ENCODE results near the gene SDF2L1.
"Not testable (repeated sequence)": the region's sequence is repeated elsewhere in the genome, so short reads cannot be mapped to it uniquely, and the experiment has no call there.

The SDF2L1 gene

GRCh38 chr22:21634081-21634480, 8.0 kb upstream of the SDF2L1 start:
- no peak overlapping the region for H3K4me3 Mint-ChIP-seq
- no peaks in the 10 kb centered on the region for H3K4me1 Mint-ChIP-seq
- no peaks in the 10 kb centered on the region for H3K9me3 Mint-ChIP-seq
- peaks cover 6% of the 10 kb centered on the region for H3K27me3 Mint-ChIP-seq (ENCODE audit: low read depth, poor library complexity)
- no peak overlapping the region for H3K27ac Mint-ChIP-seq
- no peak for TF ChIP-seq CTCF (IDR thresholded peaks at IDR 0.05)
- DNase-seq = no peak
- H3K36me3 Mint-ChIP-seq (ENCODE audit: low read depth) = no peaks in the 10 kb centered on the region

DNA sequence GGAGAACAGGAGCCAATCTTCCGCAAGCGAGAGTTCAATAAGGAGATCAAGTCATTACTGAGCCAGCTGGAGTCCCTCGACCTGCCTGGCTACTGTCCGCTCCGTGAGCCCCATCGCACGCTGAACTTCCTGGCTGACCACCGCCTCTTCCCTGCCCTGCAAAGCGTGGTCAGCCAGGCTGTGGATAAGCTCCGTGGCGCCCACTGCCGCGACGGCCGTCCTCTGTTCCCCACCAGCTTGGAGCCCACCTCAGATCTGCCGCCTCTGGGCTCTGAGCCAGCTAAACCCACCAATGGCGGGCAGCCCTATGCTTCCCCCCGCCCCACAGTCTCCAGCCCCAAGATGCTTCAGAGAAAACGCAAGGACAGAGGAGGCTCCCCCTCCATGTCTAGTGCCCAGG, 7.3 kb upstream of the SDF2L1 start:
- no peak overlapping the region for H3K27ac Mint-ChIP-seq
- H3K36me3 Mint-ChIP-seq (ENCODE audit: low read depth) = no peaks in the 10 kb centered on the region
- H3K4me3 Mint-ChIP-seq = no peak overlapping the region
- H3K4me1 Mint-ChIP-seq = no peaks in the 10 kb centered on the region
- H3K9me3 Mint-ChIP-seq = no peaks in the 10 kb centered on the region
- no peak for TF ChIP-seq CTCF (IDR thresholded peaks at IDR 0.05)
- DNase-seq = no peak
- H3K27me3 Mint-ChIP-seq (ENCODE audit: low read depth, poor library complexity) = peaks cover 6% of the 10 kb centered on the region

DNA sequence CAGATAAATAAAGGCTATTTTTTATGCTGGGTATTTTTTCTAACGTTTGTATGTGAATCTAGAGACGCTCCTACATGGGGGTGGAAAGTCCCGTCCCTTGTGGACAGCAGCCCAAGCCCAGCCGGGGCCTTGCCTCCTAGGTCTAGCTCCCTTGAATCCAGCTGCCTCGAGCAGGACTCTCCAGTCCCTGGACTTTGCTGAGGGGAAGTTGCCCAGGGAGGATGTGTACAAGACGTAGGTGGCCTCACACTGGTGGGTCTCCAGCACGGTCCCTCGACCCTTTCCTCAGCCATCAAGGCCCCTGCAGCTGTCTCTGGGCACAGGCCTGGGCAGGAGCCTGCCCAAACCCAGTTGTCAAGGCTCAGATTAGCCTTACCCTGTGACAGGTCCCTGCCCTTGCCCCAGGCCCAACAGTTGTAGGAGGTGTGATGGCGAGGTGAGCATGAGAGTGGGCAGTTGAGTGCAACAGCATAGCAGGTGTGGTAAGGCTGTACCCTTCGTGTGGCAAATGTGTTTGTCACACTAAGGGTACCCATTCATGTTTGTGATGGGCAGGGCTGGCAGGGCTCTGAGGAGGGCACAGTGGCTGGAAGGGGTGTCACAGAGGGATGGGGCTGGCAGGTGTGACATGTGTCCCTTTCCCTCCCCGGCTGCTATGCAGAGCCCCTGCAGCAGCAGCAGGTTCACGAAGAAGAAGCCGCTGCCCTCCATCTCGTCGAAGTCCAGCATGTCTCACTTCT, 6.2 kb upstream of the SDF2L1 start:
- Mint-ChIP-seq H3K4me3 (no peak overlapping the region), H3K9me3 (no peaks in the 10 kb centered on the region)
- DNase-seq = no peak

DNA sequence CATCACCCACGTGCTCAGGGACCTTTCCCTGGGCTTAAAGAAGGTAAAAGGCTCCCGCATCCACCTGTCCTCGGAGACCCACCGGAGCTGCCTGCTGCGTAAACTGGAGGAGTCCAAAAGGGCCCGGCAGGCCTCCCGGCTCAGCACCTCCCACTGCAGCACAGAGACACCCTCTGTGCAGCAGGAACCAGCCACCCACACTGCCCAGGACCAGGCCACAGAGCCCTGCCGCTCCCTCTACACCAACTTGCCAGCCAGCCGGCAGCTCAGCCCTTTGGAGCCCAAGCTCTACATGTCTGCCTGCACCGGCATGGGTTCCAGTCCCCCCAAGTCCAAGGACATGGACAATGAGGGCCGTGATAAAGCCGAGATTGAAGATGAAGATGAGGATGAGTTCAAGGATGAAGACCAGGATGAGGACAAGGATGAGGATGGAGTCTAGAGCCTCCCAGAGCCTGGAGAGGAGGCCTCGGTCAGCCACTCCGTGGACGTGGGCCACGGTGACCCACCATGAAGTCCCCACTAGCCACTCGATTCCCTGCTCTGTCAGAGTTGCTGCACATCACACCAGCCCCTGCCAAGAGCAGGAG, 5.4 kb upstream of the SDF2L1 start:
- no peak for DNase-seq
- H3K36me3 Mint-ChIP-seq (ENCODE audit: low read depth) = no peaks in the 10 kb centered on the region
- no peak for TF ChIP-seq CTCF (IDR thresholded peaks at IDR 0.05)
- no peaks in the 10 kb centered on the region for H3K9me3 Mint-ChIP-seq
- no peak overlapping the region for H3K4me3 Mint-ChIP-seq
- H3K4me1 Mint-ChIP-seq = peaks cover 13% of the 10 kb centered on the region
- no peak overlapping the region for H3K27ac Mint-ChIP-seq
- H3K27me3 Mint-ChIP-seq (ENCODE audit: low read depth, poor library complexity) = peaks cover 9% of the 10 kb centered on the region

More for the DNA sequence above, 6.2 kb upstream of the SDF2L1 start:
- H3K36me3 Mint-ChIP-seq (ENCODE audit: low read depth) = no peaks in the 10 kb centered on the region
- H3K4me1 Mint-ChIP-seq = peaks cover 6% of the 10 kb centered on the region
- H3K27me3 Mint-ChIP-seq (ENCODE audit: low read depth, poor library complexity) = peaks cover 6% of the 10 kb centered on the region
- TF ChIP-seq CTCF (IDR thresholded peaks at IDR 0.05) = no peak
- H3K27ac Mint-ChIP-seq = no peak overlapping the region

- DNase-seq; H3K27me3 Mint-ChIP-seq (ENCODE audit: low read depth, poor library complexity); H3K27ac Mint-ChIP-seq; H3K4me3 Mint-ChIP-seq; H3K9me3 Mint-ChIP-seq; H3K36me3 Mint-ChIP-seq (ENCODE audit: low read depth): not testable (repeated sequence)
- H3K4me1 Mint-ChIP-seq = peaks cover 17% of the 10 kb centered on the region
Measured at GRCh38 chr22:21637450-21637849, 4.7 kb upstream of the SDF2L1 start.

DNA sequence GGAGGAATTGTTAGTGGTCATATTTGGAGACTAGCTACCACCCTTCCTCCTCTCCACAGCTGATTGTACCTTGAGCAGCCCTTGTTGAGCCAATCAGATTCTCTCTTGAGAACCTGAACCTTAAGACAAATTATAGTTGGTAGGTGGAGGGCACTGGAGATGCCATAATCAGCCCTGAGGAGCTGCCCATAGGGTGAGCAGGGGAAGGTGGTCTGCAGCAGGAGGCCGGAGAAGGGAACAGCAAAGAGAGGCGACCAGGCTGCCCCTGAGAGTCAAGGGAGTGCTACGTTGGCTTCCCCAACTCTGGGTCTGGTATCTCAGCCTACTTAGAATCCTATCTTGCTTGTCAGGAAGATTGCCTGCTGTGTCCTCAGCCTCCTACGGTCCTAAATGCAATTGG, 2.7 kb upstream of the SDF2L1 start:
- H3K4me1 Mint-ChIP-seq = peaks cover 29% of the 10 kb centered on the region
- no peak overlapping the region for H3K4me3 Mint-ChIP-seq
- DNase-seq = no peak
- TF ChIP-seq CTCF (IDR thresholded peaks at IDR 0.05) = no peak
- H3K27me3 Mint-ChIP-seq (ENCODE audit: low read depth, poor library complexity) = peaks cover 12% of the 10 kb centered on the region
- H3K36me3 Mint-ChIP-seq (ENCODE audit: low read depth) = peaks cover 10% of the 10 kb centered on the region
- no peaks in the 10 kb centered on the region for H3K9me3 Mint-ChIP-seq
- H3K27ac Mint-ChIP-seq = no peak overlapping the region
